Mucosa of descending colon (tissue), 3 donors: ENCODE measurements around the gene SSH2. TPM values are rescaled to one million over a fixed set of nuclear protein-coding genes. Genes with fewer than 3 reads are reported as not detected.

ENCODE experiments used
- ATAC-seq: fragments of 200-7000 bp; cut with Tn5 transposase; one replicate; pipeline ENCODE4 v1.9.1; 2020; ENCODE audit warnings: mild to moderate bottlenecking, moderate library complexity
- DNase-seq, 3 donors: peaks; one replicate each; pipeline ENCODE4 v3.0.0-alpha.2; 2020
- H3K36me3 ChIP-seq: fragments of 200-600 bp; one replicate; pipeline ENCODE4 v1.8.0; 2021; ENCODE audit warnings: low read depth, mild to moderate bottlenecking
- H3K4me1 ChIP-seq: fragments of 200-600 bp; one replicate; pipeline ENCODE4 v1.8.0; 2021; ENCODE audit warnings: low read depth, mild to moderate bottlenecking
- H3K4me3 ChIP-seq: fragments of 200-600 bp; one replicate; pipeline ENCODE4 v1.8.0; 2021; ENCODE audit warnings: mild to moderate bottlenecking
- H3K9me3 ChIP-seq: fragments of 200-600 bp; one replicate; pipeline ENCODE4 v1.8.0; 2021; ENCODE audit warnings: mild to moderate bottlenecking
- CTCF ChIP-seq: fragments of 200-600 bp; IDR thresholded peaks from one replicate; pipeline ENCODE4 v1.8.0; 2022; ENCODE audit warnings: antibody characterized with exemption, mild to moderate bottlenecking
- intact Hi-C, 2 donors: fragments of 100-400 bp; cut with DNase I in 1 of 2; cut with micrococcal nuclease in 1 of 2; formaldehyde crosslinking; loops; one replicate each; pipeline versions ENCODE4 v1.11.0 to v1.11.1; 2022; cut with DNase I, micrococcal nuclease
- total RNA-seq, 3 donors: library from RNA; stranded (reverse); fragmentation: NEBNext Ultra II Directional in 2 of 3; extraction: Animal tissue kit (Norgen Biotek cat#: 25700) in 2 of 3; gene quantifications; one replicate each; pipeline versions ENCODE4 v1.2.1 to v1.2.4, GENCODE V29; 2021 to 2023
- donor health status: DM: no; HTN: no; CAD: no; lungs with moderate emphysema.
- donor health status: DM: no; HTN: no; CAD: no.
- donor health status: DM: no; HTN: yes; CAD: no.

SSH2 gene
- total RNA-seq, 3 donors from 2014 or later: 32.1 to 47.8 (median 40.8) TPM

DNA sequence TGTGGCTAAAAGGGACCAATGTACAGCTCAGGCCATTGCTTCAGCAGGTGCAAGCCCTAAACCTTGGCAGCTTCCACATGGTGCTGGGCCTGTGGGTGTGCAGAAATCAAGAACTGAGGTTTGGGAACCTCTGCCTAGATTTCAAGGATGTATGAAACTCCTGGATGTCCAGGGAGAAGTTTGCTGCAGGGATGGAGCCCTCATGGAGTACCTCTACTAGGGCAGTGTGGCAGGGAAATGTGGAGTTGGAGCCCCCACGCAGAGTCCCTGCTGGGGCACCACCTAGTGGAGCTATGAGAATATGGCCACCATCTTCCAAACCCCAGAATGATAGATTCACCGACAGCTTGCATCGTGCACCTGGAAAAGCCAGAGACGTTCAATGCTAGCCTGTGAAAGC is 24.4 kb upstream of the SSH2 start:
- Histone ChIP-seq H3K4me1 (no peaks in the 10 kb centered on the region), H3K4me3 (no peak overlapping the region), H3K36me3 (no peaks in the 10 kb centered on the region), H3K9me3 (peaks cover 9% of the 10 kb centered on the region)
- ATAC-seq (no peak), DNase-seq (no peak)
- TF ChIP-seq CTCF: no peak
- intact Hi-C loops: no loop called here

GRCh38 chr17:29949696-29950095 is 19.7 kb upstream of the SSH2 start:
- intact Hi-C loops: no loop called here
- Histone ChIP-seq H3K9me3 (peaks cover 7% of the 10 kb centered on the region), H3K4me1 (no peaks in the 10 kb centered on the region), H3K36me3 (no peaks in the 10 kb centered on the region), H3K4me3 (no peak overlapping the region)
- DNase-seq (no peak), ATAC-seq (no peak)
- no peak for TF ChIP-seq CTCF

DNA sequence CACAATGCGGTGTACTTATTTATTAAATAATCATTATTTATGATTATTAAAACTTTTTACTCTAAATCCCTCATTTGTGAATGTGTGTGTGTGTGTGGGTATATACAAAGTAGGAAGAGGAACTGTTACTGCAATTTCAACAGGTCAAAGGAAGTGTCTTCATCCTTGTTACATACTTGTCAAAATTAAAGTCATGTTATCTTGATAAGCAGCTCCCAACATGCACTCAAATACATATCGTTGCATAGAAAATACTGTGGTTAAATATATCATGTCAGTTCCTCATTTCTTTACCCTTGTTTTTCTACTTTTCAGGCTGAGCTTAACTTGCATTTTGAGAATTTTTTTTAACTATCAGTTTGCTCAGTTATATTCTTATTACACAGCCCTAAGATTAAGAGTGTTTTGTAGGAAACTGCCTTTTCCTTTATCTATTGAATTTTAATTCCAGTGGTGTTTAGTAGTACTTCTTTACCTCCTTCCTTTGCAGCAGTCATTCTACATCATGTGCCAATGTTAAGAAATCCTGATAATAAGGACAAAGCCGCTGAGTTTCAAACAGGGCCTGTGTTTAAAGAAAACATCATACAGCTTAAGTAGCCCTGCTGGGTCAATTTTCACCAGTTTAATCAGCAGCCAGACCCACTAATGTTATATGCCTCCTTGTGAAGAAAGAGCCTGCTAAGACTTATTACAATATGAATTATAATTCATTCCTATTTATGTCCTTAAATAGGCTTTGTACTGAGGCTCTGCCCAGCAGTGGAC is 18.6 kb upstream of the SSH2 start:
- Histone ChIP-seq H3K36me3 (no peaks in the 10 kb centered on the region), H3K9me3 (no peaks in the 10 kb centered on the region), H3K4me3 (no peak overlapping the region), H3K4me1 (no peaks in the 10 kb centered on the region)
- intact Hi-C loops: no loop called here
- TF ChIP-seq CTCF: no peak
- ATAC-seq (no peak), DNase-seq (no peak)

- TF ChIP-seq CTCF: no peak
- Histone ChIP-seq H3K4me1 (no peaks in the 10 kb centered on the region), H3K4me3 (no peak overlapping the region), H3K9me3 (no peaks in the 10 kb centered on the region), H3K36me3 (no peaks in the 10 kb centered on the region)
- intact Hi-C loops: no loop called here
- no peak for DNase-seq
- ATAC-seq: no peak
Measured at GRCh38 chr17:29945281-29945680, 15.3 kb upstream of the SSH2 start.

GRCh38 chr17:29941334-29941733 is 11.3 kb upstream of the SSH2 start, which contains the start of gene EFCAB5:
Gene EFCAB5, plus strand, starts transcription at chr17:29941634. Its CDS starts 163 bp downstream, at chr17:29941797.
- no peak for DNase-seq
- intact Hi-C loops: no loop called here
- Histone ChIP-seq H3K9me3 (no peaks in the 10 kb centered on the region), H3K4me3 (no peak within 1 kb of the TSS), H3K36me3 (no peaks in the 10 kb centered on the region), H3K4me1 (no peaks in the 10 kb centered on the region)
- TF ChIP-seq CTCF: no peak
- ATAC-seq: no peak
